HG03280 (cell line): ENCODE results near the gene DDX39A.
"Not testable (repeated sequence)": the region's sequence is repeated elsewhere in the genome, so short reads cannot be mapped to it uniquely, and the experiment has no call there.

Experiments used
- ATAC-seq: cut with Tn5 transposase; IDR thresholded peaks from one replicate; pipeline ENCODE4 v1.9.1; 2021; ENCODE audit warnings: mild to moderate bottlenecking, moderate library complexity; ENCODE audit not compliant: unreplicated experiment

Gene DDX39A

GRCh38 chr19:14391156-14391821 is 27.9 kb downstream of the DDX39A start:
- ATAC-seq = no peak

DNA sequence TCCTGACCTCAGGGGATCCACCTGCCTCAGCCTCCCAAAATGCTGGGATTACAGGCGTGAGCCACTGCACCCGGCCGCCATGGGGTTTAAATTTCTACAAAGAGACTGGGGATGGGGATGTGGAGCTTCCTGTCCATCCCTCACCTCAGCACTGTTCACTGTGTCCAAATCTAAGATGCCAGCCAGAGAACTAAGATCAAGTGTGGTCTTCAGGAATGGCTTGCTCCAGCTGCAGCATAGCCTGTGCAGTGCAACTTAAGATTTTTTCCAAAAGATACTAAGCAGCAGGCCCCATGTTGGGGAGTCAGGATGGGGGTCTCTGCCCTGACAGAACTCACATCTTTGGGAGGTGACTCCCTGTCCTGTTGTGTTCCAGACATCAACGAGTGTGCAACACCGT is 28.6 kb downstream of the DDX39A start:
- ATAC-seq = no peak

- no peak for ATAC-seq
Measured at GRCh38 chr19:14385492-14385891, 33.6 kb downstream of the DDX39A start.

GRCh38 chr19:14383661-14384555 is 35.2 kb downstream of the DDX39A start:
- no peak for ATAC-seq

GRCh38 chr19:14381689-14382474 is 37.3 kb downstream of the DDX39A start:
- no peak for ATAC-seq

DNA sequence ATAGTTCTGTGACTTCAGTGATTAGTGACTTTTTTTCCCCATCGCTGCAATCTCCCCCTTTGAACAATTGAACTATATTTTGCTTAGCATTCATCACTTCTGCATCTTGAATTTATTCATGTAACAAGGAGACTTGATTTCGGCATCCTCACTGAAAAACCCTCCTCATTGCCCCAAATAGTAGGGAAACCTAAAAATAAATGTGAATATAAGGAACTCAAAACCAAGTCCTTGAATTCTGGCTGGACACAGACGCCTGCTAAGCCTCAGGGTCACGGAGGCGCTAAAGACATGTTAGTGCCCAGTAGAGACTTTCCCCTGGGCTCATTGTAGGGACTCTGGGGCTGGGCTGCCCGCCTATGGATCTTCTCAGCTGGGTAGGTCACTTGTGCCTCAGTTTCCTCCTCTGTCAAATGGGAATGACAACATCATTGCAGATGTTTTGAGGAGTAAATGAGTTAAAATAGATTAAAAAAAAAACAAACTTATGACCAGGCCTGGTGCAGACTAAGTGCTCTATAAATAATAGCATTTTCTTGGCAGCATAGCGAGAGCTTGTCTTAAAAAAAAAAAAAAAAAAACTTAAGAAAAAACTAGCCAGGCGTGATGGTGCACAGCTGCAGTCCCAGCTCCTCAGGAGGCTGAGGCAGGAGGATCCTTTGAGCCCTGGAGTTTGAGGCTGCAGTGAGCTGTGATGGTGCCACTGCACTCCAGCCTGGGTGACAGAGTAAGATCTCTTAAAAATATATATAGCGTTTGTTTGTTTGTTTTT is 39.7 kb downstream of the DDX39A start:
- ATAC-seq = no peak

GRCh38 chr19:14378890-14379289 is 40.3 kb downstream of the DDX39A start:
- no peak for ATAC-seq

GRCh38 chr19:14377883-14378328 is 41.2 kb downstream of the DDX39A start:
- no peak for ATAC-seq

DNA sequence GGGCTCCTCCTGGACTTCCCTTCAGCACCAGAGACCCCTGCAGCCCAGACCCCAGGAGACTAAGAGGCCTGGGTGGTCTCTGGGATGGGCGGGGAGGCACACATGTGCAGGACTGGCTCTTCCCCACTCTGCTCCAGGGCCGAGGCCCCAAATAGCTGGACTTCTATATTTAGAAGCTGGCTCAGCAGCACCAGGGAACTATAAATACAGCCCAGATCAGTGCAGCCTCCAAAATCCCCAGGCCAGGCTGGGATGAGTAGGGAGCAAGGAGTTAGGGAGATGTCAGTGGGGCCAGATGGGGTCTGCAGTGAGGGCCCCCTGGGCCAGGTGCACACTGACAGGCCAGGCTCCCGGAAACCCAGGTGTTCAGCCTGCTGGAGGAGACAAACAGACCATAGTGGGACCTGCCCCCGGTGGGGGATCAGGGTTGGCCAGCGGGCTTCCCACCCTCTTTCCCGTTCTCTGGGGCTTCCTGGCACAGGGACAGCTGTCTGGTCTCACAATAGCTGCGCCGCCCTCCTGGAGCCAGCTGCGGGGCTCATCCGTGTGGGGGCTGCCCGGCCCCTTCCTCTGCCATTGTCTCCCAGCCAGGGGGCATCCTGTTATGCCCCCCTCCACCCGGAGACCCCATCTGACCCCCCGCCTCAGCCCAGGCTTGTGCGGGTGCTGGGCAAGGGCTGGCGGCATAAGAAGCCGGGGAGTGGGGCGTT is 43.4 kb downstream of the DDX39A start:
- ATAC-seq = no peak

DNA sequence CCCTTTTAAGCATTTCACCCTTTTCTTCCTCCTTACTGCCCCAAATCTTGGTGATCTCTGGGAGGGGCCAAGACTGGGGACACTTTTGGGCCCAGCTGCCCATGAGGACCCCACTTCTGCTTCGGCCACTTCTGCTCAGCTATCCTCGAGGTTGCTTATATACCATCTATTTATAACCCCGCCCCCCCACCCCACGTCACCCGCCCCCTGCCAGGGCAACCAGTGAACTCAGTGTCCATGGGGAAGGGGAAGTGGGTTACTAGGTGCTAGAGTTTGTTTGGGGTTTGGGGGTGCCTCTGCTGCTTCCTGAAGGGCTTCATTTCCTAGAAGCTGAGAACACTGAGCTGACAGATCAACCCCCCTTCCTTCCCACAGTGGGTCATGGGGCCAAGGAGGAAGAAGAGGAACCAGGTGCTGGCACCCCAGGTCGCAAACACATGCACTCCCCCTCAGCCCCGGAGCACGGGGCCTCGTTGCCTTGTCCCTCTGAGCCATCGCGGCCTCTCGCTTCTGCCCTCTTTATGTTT is 44.0 kb downstream of the DDX39A start:
- no peak for ATAC-seq

DNA sequence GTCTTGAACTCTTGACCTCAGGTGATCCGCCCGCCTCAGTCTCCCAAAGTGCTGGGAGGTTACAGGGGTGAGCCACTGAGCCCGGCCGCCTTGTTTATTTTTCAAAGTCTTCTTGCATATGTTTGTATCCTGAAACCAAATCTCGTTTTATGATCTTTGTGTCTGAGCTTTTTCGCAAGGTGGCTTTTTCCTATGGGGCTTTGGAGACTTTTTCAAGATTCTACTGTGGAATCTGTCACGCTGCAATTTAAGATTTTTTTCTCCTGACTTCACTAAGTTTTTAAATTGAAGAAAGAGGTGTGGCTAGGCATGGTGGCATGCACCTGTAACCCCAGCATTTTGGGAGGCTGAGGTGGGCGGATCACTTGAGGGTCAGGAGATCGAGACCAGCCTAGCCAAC is 44.8 kb downstream of the DDX39A start:
- not testable (repeated sequence) for ATAC-seq

GRCh38 chr19:14372384-14373077 is 46.6 kb downstream of the DDX39A start:
- not testable (repeated sequence) for ATAC-seq

GRCh38 chr19:14371301-14371821 is 47.8 kb downstream of the DDX39A start:
- ATAC-seq = no peak

- ATAC-seq = no peak
Measured at GRCh38 chr19:14370940-14371280, 48.2 kb downstream of the DDX39A start.

- no peak for ATAC-seq
Measured at GRCh38 chr19:14370169-14370939, 48.8 kb downstream of the DDX39A start.

DNA sequence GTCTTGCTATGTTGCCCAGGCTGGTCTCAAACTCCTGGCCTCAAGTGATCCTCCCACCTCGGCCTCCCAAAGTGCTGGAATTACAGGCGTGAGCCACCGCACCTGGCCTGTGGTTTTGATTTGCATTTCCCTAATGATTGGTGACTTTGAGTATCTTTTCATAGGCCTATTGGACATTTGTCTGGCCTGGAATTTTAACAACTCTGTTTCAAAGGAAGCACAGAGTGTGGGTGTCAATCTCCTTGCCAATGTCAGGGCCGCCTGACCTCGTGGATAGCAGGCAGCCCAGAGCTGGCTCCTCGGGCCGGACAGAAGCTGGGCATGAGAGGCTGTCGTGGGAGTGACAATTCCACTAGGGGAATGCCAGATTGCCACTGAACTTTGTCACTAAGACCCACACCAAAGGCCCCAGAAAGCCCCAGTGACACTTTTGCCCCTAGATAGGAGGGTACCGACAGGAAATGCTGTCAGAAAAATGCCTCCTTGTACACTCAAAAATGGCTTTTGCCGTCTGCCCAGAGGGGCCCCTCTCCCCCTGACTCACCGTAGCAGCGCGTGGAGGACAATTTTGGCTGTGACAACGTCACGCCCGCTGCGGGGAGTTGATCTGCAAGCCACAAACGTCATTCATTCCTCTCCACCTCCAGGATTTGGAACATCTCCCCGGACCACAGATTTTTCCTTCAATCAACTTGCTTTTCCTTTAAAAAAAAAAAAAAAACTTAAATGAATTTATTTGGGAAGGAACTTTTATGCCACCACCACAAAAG is 49.6 kb downstream of the DDX39A start:
- ATAC-seq = no peak

DNA sequence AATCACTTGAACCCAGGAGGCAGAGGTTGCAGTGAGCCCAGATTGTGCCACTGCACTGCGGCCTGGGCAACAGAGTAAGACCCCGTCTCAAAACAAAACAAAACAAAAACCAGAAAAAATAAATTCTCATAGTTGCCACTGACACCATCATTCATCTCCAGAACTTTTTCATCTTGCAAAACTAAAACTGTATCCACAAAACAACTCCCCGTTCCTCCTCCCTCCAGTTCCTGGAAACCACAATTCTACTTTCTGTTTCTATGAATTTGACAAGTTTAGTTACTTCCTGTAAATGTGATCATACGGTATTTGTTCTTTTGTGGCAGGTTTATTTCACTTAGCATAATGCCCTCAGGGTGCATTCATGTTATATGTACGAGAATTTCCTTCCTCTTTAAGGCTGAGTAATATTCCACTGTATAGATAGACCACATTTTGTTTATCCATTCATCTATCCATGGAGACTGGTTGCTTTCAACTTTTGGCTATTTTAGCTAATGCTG is 51.1 kb downstream of the DDX39A start:
- no peak for ATAC-seq
